Effector memory CD4-positive, alpha-beta T cell (primary cell): ENCODE results near the gene FYN.

Experiments
- DNase-seq, 3 donors: peaks; one replicate each; pipeline ENCODE4 v3.0.0-alpha.2; 2020
- H3K27ac ChIP-seq: 2 replicates; pipeline ENCODE4 v1.7.0; 2013; ENCODE audit warnings: mild to moderate bottlenecking, low read length, moderate library complexity; ENCODE audit not compliant: insufficient read depth, poor library complexity, severe bottlenecking
- H3K27me3 ChIP-seq: replicated peaks from 2 replicates; pipeline ENCODE4 v1.7.0; 2013; ENCODE audit warnings: mild to moderate bottlenecking, low read length; ENCODE audit not compliant: insufficient read depth, control insufficient read depth, poor library complexity, severe bottlenecking
- H3K36me3 ChIP-seq: 2 replicates; pipeline ENCODE4 v1.7.0; 2013; ENCODE audit warnings: mild to moderate bottlenecking, low read length, moderate library complexity; ENCODE audit not compliant: control insufficient read depth, insufficient read depth
- H3K4me1 ChIP-seq: 2 replicates; pipeline ENCODE4 v1.7.0; 2013; ENCODE audit warnings: low read length, mild to moderate bottlenecking; ENCODE audit not compliant: control insufficient read depth, insufficient read depth, poor library complexity, severe bottlenecking
- H3K4me3 ChIP-seq: 2 replicates; pipeline ENCODE4 v1.7.0; 2013; ENCODE audit warnings: low read length, low read depth, mild to moderate bottlenecking; ENCODE audit not compliant: insufficient read depth, poor library complexity, severe bottlenecking
- H3K9me3 ChIP-seq: 2 replicates; pipeline ENCODE4 v1.7.0; 2013; ENCODE audit warnings: mild to moderate bottlenecking, low read length, moderate library complexity; ENCODE audit not compliant: control insufficient read depth

FYN gene

GRCh38 chr6:111885373-111886027, 12.2 kb upstream of the FYN start:
- no peak for DNase-seq
- Histone ChIP-seq H3K27ac (no peak overlapping the region), H3K36me3 (no peaks in the 10 kb centered on the region), H3K27me3 (no peaks in the 10 kb centered on the region), H3K9me3 (no peaks in the 10 kb centered on the region), H3K4me3 (no peak overlapping the region), H3K4me1 (no peaks in the 10 kb centered on the region)

GRCh38 chr6:111884068-111884467, 10.8 kb upstream of the FYN start:
- DNase-seq = no peak
- Histone ChIP-seq H3K4me3 (no peak overlapping the region), H3K36me3 (no peaks in the 10 kb centered on the region), H3K9me3 (no peaks in the 10 kb centered on the region), H3K4me1 (no peaks in the 10 kb centered on the region), H3K27ac (no peak overlapping the region), H3K27me3 (no peaks in the 10 kb centered on the region)

GRCh38 chr6:111880181-111880888, 7.1 kb upstream of the FYN start:
- H3K27me3 ChIP-seq = no peaks in the 10 kb centered on the region
- no peak for DNase-seq
- H3K4me1 ChIP-seq = no peaks in the 10 kb centered on the region
- H3K4me3 ChIP-seq = no peak overlapping the region
- H3K27ac ChIP-seq = no peak overlapping the region
- H3K36me3 ChIP-seq = no peaks in the 10 kb centered on the region
- no peaks in the 10 kb centered on the region for H3K9me3 ChIP-seq

- Histone ChIP-seq H3K27me3 (no peaks in the 10 kb centered on the region), H3K4me1 (peaks cover 8% of the 10 kb centered on the region), H3K4me3 (no peak overlapping the region), H3K36me3 (no peaks in the 10 kb centered on the region), H3K27ac (no peak overlapping the region), H3K9me3 (no peaks in the 10 kb centered on the region)
- no peak for DNase-seq
Measured at GRCh38 chr6:111875741-111876140, 2.5 kb upstream of the FYN start.

GRCh38 chr6:111874025-111874415, 768 bp upstream of the FYN start:
- DNase-seq = peak in 2 of 3 donors; percentile 49

GRCh38 chr6:111872401-111873177, 663 bp downstream of the FYN start:
- peak; percentile 61 to 65 (median 65) for DNase-seq
- no peaks in the 10 kb centered on the region for H3K36me3 ChIP-seq
- H3K27me3 ChIP-seq = no peaks in the 10 kb centered on the region
- no peaks in the 10 kb centered on the region for H3K9me3 ChIP-seq
- peaks cover 36% of the 10 kb centered on the region for H3K4me1 ChIP-seq
- peak overlapping the region; percentile 99 for H3K4me3 ChIP-seq
- H3K27ac ChIP-seq = peak overlapping the region; percentile 90

More at GRCh38 chr6:111874025-111874415, 768 bp upstream of the FYN start:
- Histone ChIP-seq H3K36me3 (no peaks in the 10 kb centered on the region), H3K27ac (peak overlapping the region; percentile 90), H3K27me3 (no peaks in the 10 kb centered on the region), H3K4me3 (peak overlapping the region; percentile 99), H3K9me3 (no peaks in the 10 kb centered on the region), H3K4me1 (peaks cover 24% of the 10 kb centered on the region)

- H3K27ac ChIP-seq = peak overlapping the region; percentile 90
- peak in 2 of 3 donors; percentile 17 to 21 for DNase-seq
- peaks cover 41% of the 10 kb centered on the region for H3K4me1 ChIP-seq
- peak overlapping the region; percentile 99 for H3K4me3 ChIP-seq
- no peaks in the 10 kb centered on the region for H3K27me3 ChIP-seq
- no peaks in the 10 kb centered on the region for H3K36me3 ChIP-seq
- no peaks in the 10 kb centered on the region for H3K9me3 ChIP-seq
Measured at GRCh38 chr6:111871725-111872400, 1.4 kb downstream of the FYN start.

- DNase-seq = peak in 1 of 3 donors; percentile 26
- H3K27ac ChIP-seq = peak overlapping the region; percentile 90
- peaks cover 46% of the 10 kb centered on the region for H3K4me1 ChIP-seq
Measured at GRCh38 chr6:111871207-111871606, 2.0 kb downstream of the FYN start.

GRCh38 chr6:111870742-111871064, 2.5 kb downstream of the FYN start:
- H3K27me3 ChIP-seq = no peaks in the 10 kb centered on the region
- no peaks in the 10 kb centered on the region for H3K9me3 ChIP-seq
- DNase-seq = no peak
- peak overlapping the region; percentile 90 for H3K27ac ChIP-seq
- peak overlapping the region; percentile 99 for H3K4me3 ChIP-seq
- no peaks in the 10 kb centered on the region for H3K36me3 ChIP-seq
- peaks cover 50% of the 10 kb centered on the region for H3K4me1 ChIP-seq

More at GRCh38 chr6:111871207-111871606, 2.0 kb downstream of the FYN start:
- H3K36me3 ChIP-seq = no peaks in the 10 kb centered on the region
- H3K27me3 ChIP-seq = no peaks in the 10 kb centered on the region
- H3K9me3 ChIP-seq = no peaks in the 10 kb centered on the region
- H3K4me3 ChIP-seq = peak overlapping the region; percentile 99
